ENCODE results near the gene NOD2.

GRCh38 chr16:50688867-50689266 lies 4.5 kb upstream of the NOD2 start:
- TF ChIP-seq CTCF (IDR thresholded peaks at IDR 0.05) (no peak), POLR2A (IDR thresholded peaks at IDR 0.05) (no peak)

Data from heart left ventricle (tissue), 13 donors.